Breast epithelium (tissue), 4 donors: ENCODE measurements around the gene CCDC175. TPM values are rescaled to one million over a fixed set of nuclear protein-coding genes. Genes with fewer than 3 reads are reported as not detected.

Experiments
- DNase-seq, 2 donors: peaks; one replicate each; pipeline ENCODE4 v3.0.0-alpha.2; 2019; ENCODE audit warnings: low spot score in 2 of 2
- H3K27ac ChIP-seq, 2 donors: fragments of 200-600 bp; sonication (generic) in 1 of 2; one replicate each; pipeline ENCODE4 v1.5.1; 2016 to 2019; ENCODE audit warnings: mild to moderate bottlenecking in 1 of 2
- H3K27me3 ChIP-seq, 2 donors: fragments of 200-600 bp; sonication (generic) in 1 of 2; one replicate each; pipeline versions ENCODE4 v1.5.1 to v1.6.0; 2017 to 2019; ENCODE audit warnings: control low read depth in 1 of 2, mild to moderate bottlenecking in 1 of 2
- H3K36me3 ChIP-seq: fragments of 200-600 bp; one replicate; pipeline ENCODE4 v1.5.1; 2019
- H3K4me1 ChIP-seq, 2 donors: fragments of 200-600 bp; sonication (generic); one replicate each; pipeline ENCODE4 v1.5.1; 2016 to 2019; ENCODE audit warnings: control low read depth in 1 of 2
- H3K4me3 ChIP-seq, 3 donors: fragments of 200-600 bp; sonication (generic); 1 replicate in 2 of 3; 2 replicates in 1 of 3; pipeline ENCODE4 v1.5.1; 2016 to 2019; ENCODE audit warnings: mild to moderate bottlenecking in 3 of 3, moderate library complexity in 2 of 3
- H3K9me3 ChIP-seq, 2 donors: fragments of 200-600 bp; sonication (generic) in 1 of 2; one replicate each; pipeline ENCODE4 v1.5.1; 2016 to 2019; ENCODE audit warnings: control low read depth in 1 of 2
- POLR2A ChIP-seq: fragments of 450-650 bp; IDR thresholded peaks from one replicate; pipeline ENCODE4 v1.6.1; 2016; ENCODE audit warnings: antibody characterized with exemption, mild to moderate bottlenecking, moderate library complexity
- POLR2AphosphoS5 ChIP-seq, 3 donors: sonication (generic); formaldehyde crosslinking; IDR thresholded peaks; one replicate each; pipeline ENCODE4 v1.6.1; 2017; ENCODE audit warnings: antibody characterized with exemption in 3 of 3
- intact Hi-C: fragments of 100-400 bp; cut with DNase I; formaldehyde crosslinking; loops from one replicate; pipeline ENCODE4 v1.15.1; 2023; ENCODE audit warnings: low total_unique reads
- total RNA-seq, 3 donors: library from RNA; depleted of rRNA; stranded (reverse); fragments of >200 nt; gene quantifications; one replicate each; pipeline ENCODE4 v1.1.0, GENCODE V29; 2016
- TF ChIP-seq, protein P1 (sequence below), 3 donors: fragments of 450-650 bp; IDR thresholded peaks; one replicate each; pipeline ENCODE4 v1.5.1; 2016 to 2017; ENCODE audit warnings: antibody characterized with exemption in 3 of 3, mild to moderate bottlenecking in 3 of 3, moderate library complexity in 3 of 3

The CCDC175 gene
- total RNA-seq, 3 donors from 2014 or later, result 0.33 TPM; not detected in 2

DNA sequence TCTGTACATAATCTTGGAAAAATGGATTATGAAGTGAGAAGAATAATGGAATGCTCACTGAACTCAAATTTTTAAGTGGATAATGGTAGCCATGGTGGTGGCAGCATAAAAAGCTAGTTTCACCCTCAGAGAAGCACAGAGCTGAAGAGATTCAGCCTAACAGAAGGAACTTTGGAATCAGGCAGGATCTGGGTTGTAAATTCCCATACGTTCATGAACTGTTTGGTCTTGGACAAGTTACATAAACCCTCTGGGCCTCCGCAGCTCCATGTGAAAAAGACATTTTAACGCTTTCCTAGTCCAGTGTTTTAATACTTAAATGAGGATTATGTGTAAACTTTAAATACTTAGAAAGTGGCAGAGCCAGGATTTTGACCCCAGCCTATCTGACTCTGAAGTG lies 65.6 kb downstream of the CCDC175 start:
- Histone ChIP-seq H3K4me1 (no peaks in the 10 kb centered on the region), H3K36me3 (no peaks in the 10 kb centered on the region), H3K4me3 (no peak overlapping the region), H3K9me3 (no peaks in the 10 kb centered on the region), H3K27me3 (no peaks in the 10 kb centered on the region), H3K27ac (no peak overlapping the region)
- no peak for TF ChIP-seq POLR2AphosphoS5 (IDR thresholded peaks at IDR 0.05)
- no peak for TF ChIP-seq POLR2A
- TF ChIP-seq, protein P1, sequence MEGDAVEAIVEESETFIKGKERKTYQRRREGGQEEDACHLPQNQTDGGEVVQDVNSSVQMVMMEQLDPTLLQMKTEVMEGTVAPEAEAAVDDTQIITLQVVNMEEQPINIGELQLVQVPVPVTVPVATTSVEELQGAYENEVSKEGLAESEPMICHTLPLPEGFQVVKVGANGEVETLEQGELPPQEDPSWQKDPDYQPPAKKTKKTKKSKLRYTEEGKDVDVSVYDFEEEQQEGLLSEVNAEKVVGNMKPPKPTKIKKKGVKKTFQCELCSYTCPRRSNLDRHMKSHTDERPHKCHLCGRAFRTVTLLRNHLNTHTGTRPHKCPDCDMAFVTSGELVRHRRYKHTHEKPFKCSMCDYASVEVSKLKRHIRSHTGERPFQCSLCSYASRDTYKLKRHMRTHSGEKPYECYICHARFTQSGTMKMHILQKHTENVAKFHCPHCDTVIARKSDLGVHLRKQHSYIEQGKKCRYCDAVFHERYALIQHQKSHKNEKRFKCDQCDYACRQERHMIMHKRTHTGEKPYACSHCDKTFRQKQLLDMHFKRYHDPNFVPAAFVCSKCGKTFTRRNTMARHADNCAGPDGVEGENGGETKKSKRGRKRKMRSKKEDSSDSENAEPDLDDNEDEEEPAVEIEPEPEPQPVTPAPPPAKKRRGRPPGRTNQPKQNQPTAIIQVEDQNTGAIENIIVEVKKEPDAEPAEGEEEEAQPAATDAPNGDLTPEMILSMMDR (IDR thresholded peaks at IDR 0.05), result no peak
- intact Hi-C loops, result no loop called here
- DNase-seq, result no peak

DNA sequence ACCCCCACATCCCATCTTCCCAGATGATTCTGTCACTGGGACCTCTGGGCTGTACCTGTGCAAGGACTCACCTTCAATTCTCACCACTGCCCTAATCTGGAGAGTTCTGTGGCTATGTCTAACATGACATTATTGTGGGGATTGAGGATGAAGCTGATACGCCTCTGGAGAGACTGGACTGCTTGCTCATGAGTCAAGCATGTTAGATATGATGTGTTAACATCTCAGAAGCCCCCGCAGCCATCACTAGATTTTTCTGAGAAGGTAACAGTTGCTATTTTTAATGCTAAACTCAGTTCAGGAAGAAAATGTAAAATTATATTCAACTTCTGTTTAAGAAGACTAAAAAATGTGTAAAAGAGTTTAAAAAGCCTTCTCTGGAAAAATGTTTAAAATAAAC lies 66.6 kb downstream of the CCDC175 start:
- H3K4me1 ChIP-seq, result no peaks in the 10 kb centered on the region
- H3K27me3 ChIP-seq, result no peaks in the 10 kb centered on the region
- intact Hi-C loops, result no loop called here
- no peak for DNase-seq
- no peak overlapping the region for H3K27ac ChIP-seq
- H3K9me3 ChIP-seq, result no peaks in the 10 kb centered on the region
- no peaks in the 10 kb centered on the region for H3K36me3 ChIP-seq
- no peak overlapping the region for H3K4me3 ChIP-seq
- TF ChIP-seq, protein P1 (IDR thresholded peaks at IDR 0.05), result no peak
- TF ChIP-seq POLR2AphosphoS5 (IDR thresholded peaks at IDR 0.05) (no peak), POLR2A (no peak)

DNA sequence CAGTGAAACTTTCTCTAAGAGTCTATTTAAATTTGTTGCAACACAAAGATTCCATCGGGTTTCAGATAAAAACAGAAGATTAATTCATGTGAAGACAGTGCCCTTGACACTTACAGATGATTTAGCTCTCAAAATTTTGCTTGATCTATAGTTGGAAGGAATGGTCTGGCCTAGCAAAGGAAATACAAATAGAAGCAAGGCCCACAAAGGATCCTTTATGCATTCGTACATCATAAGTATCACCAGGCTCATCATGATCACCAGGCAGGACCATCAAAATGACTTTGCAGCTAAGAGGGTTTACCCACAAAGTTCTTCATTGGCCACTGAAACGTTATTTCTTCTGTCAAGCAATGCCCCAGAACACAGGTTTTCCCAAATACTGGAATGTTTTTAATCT lies 67.5 kb downstream of the CCDC175 start:
- H3K4me1 ChIP-seq, result no peaks in the 10 kb centered on the region
- H3K4me3 ChIP-seq, result no peak overlapping the region
- intact Hi-C loops, result no loop called here
- H3K36me3 ChIP-seq, result peaks cover 5% of the 10 kb centered on the region
- DNase-seq, result no peak
- no peaks in the 10 kb centered on the region for H3K27me3 ChIP-seq
- no peaks in the 10 kb centered on the region for H3K9me3 ChIP-seq
- no peak overlapping the region for H3K27ac ChIP-seq
- TF ChIP-seq, protein P1 (IDR thresholded peaks at IDR 0.05), result no peak

DNA sequence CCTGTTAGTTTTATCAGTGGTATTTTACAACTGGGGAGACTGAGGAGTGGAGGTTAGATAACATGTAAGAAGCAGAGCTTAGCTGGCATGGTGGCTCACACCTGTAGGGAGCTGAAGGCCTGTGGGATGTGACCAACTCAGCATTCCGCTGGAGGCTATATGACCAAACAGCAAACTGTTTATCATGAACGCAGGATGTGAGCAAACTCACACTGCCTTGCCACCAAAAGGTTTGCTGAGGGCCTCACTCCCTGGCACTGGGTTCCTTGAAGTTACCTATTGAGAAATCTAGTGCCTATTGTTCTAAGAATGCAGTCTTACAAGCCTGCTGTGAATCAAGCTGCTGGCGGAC lies 68.9 kb downstream of the CCDC175 start:
- no peak for DNase-seq
- no peaks in the 10 kb centered on the region for H3K27me3 ChIP-seq
- peaks cover 5% of the 10 kb centered on the region for H3K36me3 ChIP-seq
- TF ChIP-seq POLR2A, result no peak
- TF ChIP-seq, protein P1 (IDR thresholded peaks at IDR 0.05), result no peak
- no peak for TF ChIP-seq POLR2AphosphoS5 (IDR thresholded peaks at IDR 0.05)
- H3K27ac ChIP-seq, result no peak overlapping the region
- intact Hi-C loops, result no loop called here
- no peaks in the 10 kb centered on the region for H3K9me3 ChIP-seq
- no peaks in the 10 kb centered on the region for H3K4me1 ChIP-seq
- no peak overlapping the region for H3K4me3 ChIP-seq

DNA sequence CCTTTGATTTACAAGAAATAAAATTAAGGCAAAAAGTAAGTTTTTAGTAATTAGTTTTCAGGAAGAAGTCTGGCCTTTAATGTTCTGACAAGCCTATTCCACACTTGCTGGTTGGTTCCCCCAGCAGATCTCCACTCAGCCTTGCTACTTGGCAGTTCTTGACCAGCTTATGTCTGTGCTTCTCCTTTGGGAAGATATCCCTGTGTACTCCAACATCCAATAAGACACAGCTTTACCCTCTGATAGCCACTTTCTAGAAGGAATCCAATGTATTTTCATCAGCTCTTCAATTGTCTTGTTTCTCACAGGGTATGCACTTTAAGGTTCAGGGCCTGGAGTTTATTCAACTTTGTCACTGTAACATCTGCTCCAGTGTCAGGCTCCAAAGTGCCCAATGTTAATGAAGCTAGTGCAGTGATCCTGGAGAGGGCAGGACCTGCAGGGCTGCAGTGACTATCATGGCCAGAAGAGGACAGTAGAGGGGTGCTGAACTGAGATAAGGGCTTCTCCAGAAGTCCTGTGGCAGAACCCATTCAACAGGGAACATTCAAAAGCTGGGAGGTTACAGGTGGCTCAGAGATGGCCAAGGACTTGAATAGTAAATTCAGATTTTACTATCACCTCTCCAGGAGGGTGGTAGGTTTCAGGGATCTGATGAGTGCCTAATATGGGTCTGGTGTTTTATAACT lies 69.4 kb downstream of the CCDC175 start:
- no peak overlapping the region for H3K4me3 ChIP-seq
- H3K4me1 ChIP-seq, result no peaks in the 10 kb centered on the region
- TF ChIP-seq, protein P1 (IDR thresholded peaks at IDR 0.05), result peak; percentile 28 to 64 (median 58)
- no peak for TF ChIP-seq POLR2A
- no peak for DNase-seq
- H3K27ac ChIP-seq, result no peak overlapping the region
- H3K27me3 ChIP-seq, result no peaks in the 10 kb centered on the region
- peaks cover 5% of the 10 kb centered on the region for H3K36me3 ChIP-seq
- intact Hi-C loops, result no loop called here
- H3K9me3 ChIP-seq, result no peaks in the 10 kb centered on the region
